Panc1 (cell line): ENCODE results near the gene PPM1M. TPM values are rescaled to one million over a fixed set of nuclear protein-coding genes. Genes with fewer than 3 reads are reported as not detected.

Source experiments
- ATAC-seq: fragments of 200-7000 bp; cut with Tn5 transposase; 2 replicates; pipeline ENCODE4 v1.9.1; 2020; ENCODE audit warnings: mild to moderate bottlenecking, moderate library complexity
- BruUV-seq: library from RNA; stranded (reverse); fragments of 400-500 nt; replicated peaks from 2 replicates; lab custom pipeline; 2021; lab: Mats Ljungman, UMichigan
- CTCF ChIA-PET: fragments of 300-600 bp; sonication (Branson Sonifier 250); formaldehyde crosslinking; loops from one replicate; lab custom pipeline; 2022; ENCODE audit warnings: antibody characterized with exemption; lab: Charles Lee
- POLR2A ChIA-PET: fragments of 300-600 bp; sonication (Branson Sonifier 250); formaldehyde crosslinking; loops from one replicate; lab custom pipeline; 2022; ENCODE audit warnings: antibody characterized with exemption; lab: Charles Lee
- DNase-seq: peaks from one replicate; pipeline ENCODE4 v3.0.0-alpha.2; 2010; ENCODE audit warnings: low read depth, low spot score
- H3K27ac ChIP-seq: 2 replicates; pipeline ENCODE4 v1.5.1; 2011; ENCODE audit warnings: mild to moderate bottlenecking, low read length, inconsistent platforms
- H3K27me3 ChIP-seq: fragments of 200-500 bp; sonication (Bioruptor generic); 2 replicates; pipeline ENCODE4 v1.6.0; 2014; ENCODE audit warnings: low read length, inconsistent platforms; ENCODE audit not compliant: control insufficient read depth, insufficient read depth
- H3K36me3 ChIP-seq: fragments of 200-500 bp; sonication (Bioruptor generic); 2 replicates; pipeline ENCODE4 v1.5.1; 2014; ENCODE audit warnings: inconsistent platforms, mild to moderate bottlenecking, low read length, moderate library complexity; ENCODE audit not compliant: control insufficient read depth, insufficient read depth
- H3K4me1 ChIP-seq: 2 replicates; pipeline ENCODE4 v1.5.1; 2011; ENCODE audit warnings: inconsistent platforms, mild to moderate bottlenecking, low read length, moderate library complexity; ENCODE audit not compliant: control insufficient read depth, insufficient read depth
- H3K4me3 ChIP-seq, 2 experiments: 2 replicates each; pipeline ENCODE4 v1.5.1; 2011 to 2012; ENCODE audit warnings: low read depth in 2 of 2, low read length in 2 of 2, mild to moderate bottlenecking in 2 of 2, inconsistent platforms in 1 of 2, moderate library complexity in 1 of 2
- H3K9me3 ChIP-seq: fragments of 200-500 bp; sonication (Bioruptor generic); 2 replicates; pipeline ENCODE4 v1.5.1; 2014; ENCODE audit warnings: low read depth, mild to moderate bottlenecking, inconsistent platforms, low read length, moderate library complexity; ENCODE audit not compliant: control insufficient read depth, insufficient read depth
- POLR2AphosphoS5 ChIP-seq: IDR thresholded peaks from 2 replicates; pipeline ENCODE4 v1.6.1; 2012; ENCODE audit warnings: mild to moderate bottlenecking, low read depth, low read length, moderate library complexity
- SIN3A ChIP-seq: IDR thresholded peaks from 2 replicates; pipeline ENCODE4 v1.6.1; 2012; ENCODE audit warnings: low read depth, mild to moderate bottlenecking, low read length, moderate library complexity, borderline replicate concordance; ENCODE audit not compliant: insufficient read depth
- TCF7L2 ChIP-seq: IDR thresholded peaks from 2 replicates; pipeline ENCODE4 v1.6.1; 2011; ENCODE audit warnings: mild to moderate bottlenecking, low read depth, low read length, inconsistent platforms
- in situ Hi-C: cut with HindIII; loops from 2 replicates; pipeline ENCODE4 v1.10.0; 2016; ENCODE audit warnings: low sequenced_read_pairs, low pct_unique_long_range_greater_than_20kb
- intact Hi-C: fragments of 100-400 bp; cut with micrococcal nuclease; formaldehyde crosslinking; loops from one replicate; pipeline ENCODE4 v1.10.0; 2022; ENCODE audit not compliant: unreplicated experiment
- total RNA-seq: library from RNA; stranded (reverse); gene quantifications from one replicate; pipeline ENCODE4 v1.2.1, GENCODE V29; 2021; ENCODE audit not compliant: unreplicated experiment
- TF ChIP-seq, protein P1 (sequence below): fragments of 450-650 bp; IDR thresholded peaks from 2 replicates; pipeline ENCODE4 v1.5.1; 2017; ENCODE audit warnings: mild to moderate bottlenecking
- TF ChIP-seq, protein P2 (sequence below), 2 experiments: IDR thresholded peaks; 2 replicates each; pipeline ENCODE4 v1.6.1; 2011 to 2012; ENCODE audit warnings: low read depth in 2 of 2, control low read depth in 1 of 2, low read length in 1 of 2, mild to moderate bottlenecking in 1 of 2, moderate library complexity in 1 of 2; ENCODE audit not compliant: insufficient read depth in 1 of 2

The PPM1M gene
- total RNA-seq, 1 experiment from 2014 or later: 9.7 TPM

DNA sequence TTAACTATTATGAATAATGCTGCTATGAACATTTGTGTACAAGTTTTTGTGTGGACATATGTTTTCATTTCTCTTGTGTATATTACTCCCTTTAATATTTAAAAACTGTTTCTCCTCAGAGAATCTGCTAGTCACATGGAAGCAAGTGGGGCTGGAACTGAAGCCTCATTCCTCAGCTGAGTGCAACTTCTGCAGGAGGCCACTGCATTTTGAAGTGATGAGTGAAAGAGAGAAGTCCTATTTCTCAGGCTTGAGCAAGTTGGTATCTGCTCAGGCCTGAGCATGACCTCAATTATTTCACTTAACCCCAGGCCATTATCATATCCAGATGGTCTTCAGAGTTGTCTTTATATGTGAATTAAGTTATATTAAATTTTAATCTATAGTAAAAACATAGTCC lies 31.7 kb upstream of the PPM1M start:
- DNase-seq (no peak), ATAC-seq (no peak)
- no TSS peak for BruUV-seq
- ChIA-PET CTCF (no interaction called here), POLR2A (no interaction called here)
- Histone ChIP-seq H3K27me3 (no peaks in the 10 kb centered on the region), H3K9me3 (no peaks in the 10 kb centered on the region), H3K4me1 (peaks cover 16% of the 10 kb centered on the region), H3K27ac (no peak overlapping the region), H3K36me3 (peaks cover 5% of the 10 kb centered on the region; the same call in 1 of the 2 replicates), H3K4me3 (no peak overlapping the region)
- intact Hi-C loops (no loop called here), in situ Hi-C loops (no loop called here)
- TF ChIP-seq POLR2AphosphoS5 (no peak), TCF7L2 (no peak), SIN3A (no peak)
- TF ChIP-seq, protein P1, sequence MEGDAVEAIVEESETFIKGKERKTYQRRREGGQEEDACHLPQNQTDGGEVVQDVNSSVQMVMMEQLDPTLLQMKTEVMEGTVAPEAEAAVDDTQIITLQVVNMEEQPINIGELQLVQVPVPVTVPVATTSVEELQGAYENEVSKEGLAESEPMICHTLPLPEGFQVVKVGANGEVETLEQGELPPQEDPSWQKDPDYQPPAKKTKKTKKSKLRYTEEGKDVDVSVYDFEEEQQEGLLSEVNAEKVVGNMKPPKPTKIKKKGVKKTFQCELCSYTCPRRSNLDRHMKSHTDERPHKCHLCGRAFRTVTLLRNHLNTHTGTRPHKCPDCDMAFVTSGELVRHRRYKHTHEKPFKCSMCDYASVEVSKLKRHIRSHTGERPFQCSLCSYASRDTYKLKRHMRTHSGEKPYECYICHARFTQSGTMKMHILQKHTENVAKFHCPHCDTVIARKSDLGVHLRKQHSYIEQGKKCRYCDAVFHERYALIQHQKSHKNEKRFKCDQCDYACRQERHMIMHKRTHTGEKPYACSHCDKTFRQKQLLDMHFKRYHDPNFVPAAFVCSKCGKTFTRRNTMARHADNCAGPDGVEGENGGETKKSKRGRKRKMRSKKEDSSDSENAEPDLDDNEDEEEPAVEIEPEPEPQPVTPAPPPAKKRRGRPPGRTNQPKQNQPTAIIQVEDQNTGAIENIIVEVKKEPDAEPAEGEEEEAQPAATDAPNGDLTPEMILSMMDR: no peak
- TF ChIP-seq, protein P2, sequence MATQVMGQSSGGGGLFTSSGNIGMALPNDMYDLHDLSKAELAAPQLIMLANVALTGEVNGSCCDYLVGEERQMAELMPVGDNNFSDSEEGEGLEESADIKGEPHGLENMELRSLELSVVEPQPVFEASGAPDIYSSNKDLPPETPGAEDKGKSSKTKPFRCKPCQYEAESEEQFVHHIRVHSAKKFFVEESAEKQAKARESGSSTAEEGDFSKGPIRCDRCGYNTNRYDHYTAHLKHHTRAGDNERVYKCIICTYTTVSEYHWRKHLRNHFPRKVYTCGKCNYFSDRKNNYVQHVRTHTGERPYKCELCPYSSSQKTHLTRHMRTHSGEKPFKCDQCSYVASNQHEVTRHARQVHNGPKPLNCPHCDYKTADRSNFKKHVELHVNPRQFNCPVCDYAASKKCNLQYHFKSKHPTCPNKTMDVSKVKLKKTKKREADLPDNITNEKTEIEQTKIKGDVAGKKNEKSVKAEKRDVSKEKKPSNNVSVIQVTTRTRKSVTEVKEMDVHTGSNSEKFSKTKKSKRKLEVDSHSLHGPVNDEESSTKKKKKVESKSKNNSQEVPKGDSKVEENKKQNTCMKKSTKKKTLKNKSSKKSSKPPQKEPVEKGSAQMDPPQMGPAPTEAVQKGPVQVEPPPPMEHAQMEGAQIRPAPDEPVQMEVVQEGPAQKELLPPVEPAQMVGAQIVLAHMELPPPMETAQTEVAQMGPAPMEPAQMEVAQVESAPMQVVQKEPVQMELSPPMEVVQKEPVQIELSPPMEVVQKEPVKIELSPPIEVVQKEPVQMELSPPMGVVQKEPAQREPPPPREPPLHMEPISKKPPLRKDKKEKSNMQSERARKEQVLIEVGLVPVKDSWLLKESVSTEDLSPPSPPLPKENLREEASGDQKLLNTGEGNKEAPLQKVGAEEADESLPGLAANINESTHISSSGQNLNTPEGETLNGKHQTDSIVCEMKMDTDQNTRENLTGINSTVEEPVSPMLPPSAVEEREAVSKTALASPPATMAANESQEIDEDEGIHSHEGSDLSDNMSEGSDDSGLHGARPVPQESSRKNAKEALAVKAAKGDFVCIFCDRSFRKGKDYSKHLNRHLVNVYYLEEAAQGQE (IDR thresholded peaks at IDR 0.05; ENCODE audit: insufficient read depth in 1 of 2, low read depth in 2 of 2, low read length in 1 of 2): no peak

DNA sequence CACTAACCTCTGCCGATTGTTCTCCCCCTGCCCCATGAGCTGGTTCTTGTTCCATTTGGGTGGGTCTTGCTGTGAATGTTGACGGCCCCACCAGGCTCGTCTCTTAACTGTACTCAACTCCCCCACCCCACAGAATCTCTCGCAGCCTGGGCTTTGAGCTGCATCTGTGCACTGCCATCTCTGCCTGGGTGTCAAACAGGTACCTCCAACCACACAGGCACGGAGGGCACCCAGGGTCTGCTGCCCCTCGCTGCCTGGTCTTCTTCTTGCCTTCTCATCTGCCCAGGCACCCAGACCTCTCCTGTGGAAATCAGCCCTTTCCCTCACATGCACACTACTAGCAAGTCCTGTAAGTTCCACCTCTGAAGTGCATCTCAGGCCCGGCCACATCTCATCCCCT lies 30.2 kb upstream of the PPM1M start:
- H3K4me1 ChIP-seq: peaks cover 19% of the 10 kb centered on the region
- ATAC-seq (no peak), DNase-seq (no peak)
- no peak overlapping the region for H3K27ac ChIP-seq
- no peak overlapping the region for H3K4me3 ChIP-seq
- no peaks in the 10 kb centered on the region for H3K27me3 ChIP-seq
- no peaks in the 10 kb centered on the region for H3K9me3 ChIP-seq
- peaks cover 4% of the 10 kb centered on the region; the same call in 1 of the 2 replicates for H3K36me3 ChIP-seq
- CTCF ChIA-PET: interaction anchor here (0.6 kb wide), 1 partner anchor 272 kb away, joined by 9 read pairs; no protein-coding TSS in a partner anchor
- BruUV-seq: no TSS peak
- TF ChIP-seq TCF7L2 (no peak), POLR2AphosphoS5 (no peak), SIN3A (no peak)
- TF ChIP-seq, protein P1: no peak
- TF ChIP-seq, protein P2 (IDR thresholded peaks at IDR 0.05; ENCODE audit: insufficient read depth in 1 of 2, low read depth in 2 of 2, low read length in 1 of 2): no peak
- intact Hi-C loops (no loop called here), in situ Hi-C loops (no loop called here)
- POLR2A ChIA-PET: no interaction called here
